GM19397 (cell line): Measurements from ENCODE around the gene NEUROG3.
"Not testable (repeated sequence)": the region's sequence is repeated elsewhere in the genome, so short reads cannot be mapped to it uniquely, and the experiment has no call there.

Source experiments
- ATAC-seq: cut with Tn5 transposase; IDR thresholded peaks from one replicate; pipeline ENCODE4 v1.9.1; 2021; ENCODE audit warnings: mild to moderate bottlenecking, moderate library complexity; ENCODE audit not compliant: unreplicated experiment

The NEUROG3 gene

GRCh38 chr10:69572159-69573055 lies 815 bp downstream of the NEUROG3 start:
- ATAC-seq = no peak

GRCh38 chr10:69571618-69572158 lies 1.5 kb downstream of the NEUROG3 start:
- no peak for ATAC-seq

GRCh38 chr10:69570050-69570816 lies 3.0 kb downstream of the NEUROG3 start:
- ATAC-seq = no peak

DNA sequence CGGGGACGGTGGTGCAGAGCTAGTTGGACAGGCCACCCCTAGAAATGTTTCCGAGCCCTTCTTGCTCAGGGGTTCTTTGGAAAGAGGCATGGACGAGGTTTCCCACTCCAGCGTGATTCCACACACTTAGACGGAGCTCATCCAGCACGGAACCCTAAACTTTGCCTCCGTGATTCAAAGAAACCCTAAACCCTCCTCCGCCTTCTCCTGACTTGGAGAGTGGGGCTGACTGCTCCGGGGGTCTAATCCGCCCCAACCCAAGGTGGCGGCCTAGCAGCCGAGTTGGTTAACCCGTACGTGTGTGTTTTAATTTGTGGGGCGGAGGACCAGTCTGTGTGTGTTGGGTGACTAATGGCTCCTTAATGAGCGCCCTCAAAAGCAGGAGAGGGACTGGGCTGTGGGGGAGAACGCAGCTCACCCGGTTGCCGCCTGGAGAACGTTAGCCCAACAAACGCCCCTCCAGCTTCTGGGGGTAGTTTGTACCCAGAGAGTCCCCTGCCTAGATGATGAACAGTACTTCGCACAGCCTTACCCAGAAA lies 3.8 kb downstream of the NEUROG3 start:
- no peak for ATAC-seq

DNA sequence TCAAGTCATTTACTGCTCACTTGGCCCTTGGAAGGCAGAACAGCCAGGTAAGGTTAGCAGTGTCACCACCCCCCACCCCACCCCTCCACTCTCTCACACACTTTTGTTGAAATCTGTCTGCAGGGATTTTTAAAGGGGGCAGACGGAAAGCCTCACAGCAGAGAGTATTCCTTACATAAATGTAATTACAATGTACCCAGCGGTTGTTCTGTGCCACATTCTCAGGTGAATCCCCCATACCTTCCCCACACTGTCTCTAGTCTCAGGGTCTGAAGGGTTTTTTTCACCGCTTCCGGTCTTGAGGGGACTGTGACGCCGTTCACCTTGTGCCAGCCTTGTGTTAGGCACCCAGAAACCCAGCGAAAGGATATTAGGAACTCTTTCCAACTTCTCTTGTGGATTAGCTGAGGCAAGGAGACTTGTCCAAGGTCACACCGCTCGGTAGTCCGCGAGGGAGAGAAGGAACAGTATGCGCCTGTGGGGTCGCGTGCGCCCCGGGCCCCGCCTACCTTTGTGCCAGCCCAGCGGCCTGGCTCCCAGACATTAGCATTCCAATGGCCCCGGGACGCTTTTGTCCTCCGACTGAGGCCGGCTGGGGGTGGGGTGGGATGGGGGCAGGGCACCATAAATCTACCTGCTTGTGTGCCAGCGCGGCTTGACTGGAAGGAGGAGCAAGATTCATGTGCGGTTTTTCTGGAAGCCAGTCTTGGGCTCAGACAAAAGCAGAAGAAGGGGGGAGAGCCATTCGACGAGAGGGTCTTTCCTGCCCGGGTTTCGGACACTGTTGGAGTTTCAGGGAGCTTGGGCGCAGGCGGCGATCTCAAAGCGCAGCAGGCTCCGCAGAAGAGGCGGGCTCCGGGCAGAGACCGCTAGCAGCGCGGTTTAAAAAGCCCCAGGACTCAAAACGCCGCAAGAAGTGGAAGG lies 4.5 kb downstream of the NEUROG3 start:
- ATAC-seq = no peak

- no peak for ATAC-seq
Measured at GRCh38 chr10:69567920-69568319, 5.3 kb downstream of the NEUROG3 start.

DNA sequence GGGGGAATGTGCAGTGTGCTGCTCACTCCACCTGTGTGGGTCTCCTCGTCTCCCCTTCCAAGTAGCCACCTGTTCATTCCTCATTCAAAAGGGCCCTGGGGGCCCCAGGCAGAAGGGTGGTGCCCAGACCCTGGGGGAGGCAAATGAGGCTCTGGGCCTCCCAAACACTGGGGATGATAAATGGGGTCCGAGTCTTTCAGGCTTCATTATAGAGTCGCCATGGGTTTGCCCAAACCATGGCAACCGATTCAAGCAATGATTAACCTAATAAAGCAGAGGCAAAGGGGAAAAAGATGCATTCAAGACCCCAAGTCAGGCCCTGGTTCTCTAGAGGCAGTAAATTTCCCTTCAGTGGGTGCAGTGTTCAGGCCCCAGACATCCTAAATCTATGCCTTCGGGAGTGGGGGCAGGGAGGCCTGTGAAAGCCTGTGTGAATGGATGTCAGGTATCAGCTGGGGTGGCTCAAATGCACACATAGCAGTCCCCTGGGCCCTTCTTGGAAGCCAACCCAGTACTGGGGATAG lies 10.4 kb downstream of the NEUROG3 start:
- no peak for ATAC-seq

DNA sequence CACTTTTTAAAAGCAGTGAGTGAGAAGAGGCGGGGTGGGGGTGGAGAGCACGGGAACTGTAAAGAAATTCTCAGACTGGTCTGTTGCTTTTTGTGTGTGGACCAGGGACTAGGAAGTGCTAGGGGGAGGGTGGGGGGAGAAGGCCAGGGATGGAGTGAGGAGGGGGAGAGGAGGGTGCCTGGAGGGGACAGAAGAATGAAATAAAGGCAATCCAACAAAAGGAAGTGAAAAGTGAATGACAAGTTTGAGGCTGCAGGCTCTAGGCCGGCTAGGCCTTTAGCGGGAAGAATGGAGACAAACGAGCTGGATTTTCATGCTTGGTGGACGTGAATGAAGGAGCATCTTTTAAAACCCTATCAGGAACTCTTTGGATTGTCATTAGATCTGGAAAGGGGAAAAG lies 13.7 kb downstream of the NEUROG3 start:
- no peak for ATAC-seq

DNA sequence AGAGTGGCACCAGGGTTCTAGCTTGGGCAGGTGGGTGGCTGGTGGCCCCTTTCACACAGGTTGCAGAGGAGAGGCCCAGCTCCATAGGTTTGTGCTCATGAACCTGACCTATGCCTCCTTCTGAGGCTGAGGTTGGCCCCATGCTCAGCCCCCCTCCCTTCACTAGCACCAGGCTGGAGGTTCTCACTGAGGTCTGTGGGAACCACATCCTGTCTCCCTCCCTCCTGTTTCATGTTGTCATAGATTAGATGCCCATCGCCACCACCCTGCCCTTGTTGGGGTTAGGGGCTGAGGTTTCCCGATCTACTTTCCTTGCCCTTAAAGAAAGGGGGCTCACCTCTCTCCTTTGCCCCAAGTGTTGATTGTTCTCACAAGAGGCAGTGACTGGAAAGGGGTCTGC lies 14.7 kb downstream of the NEUROG3 start:
- no peak for ATAC-seq

DNA sequence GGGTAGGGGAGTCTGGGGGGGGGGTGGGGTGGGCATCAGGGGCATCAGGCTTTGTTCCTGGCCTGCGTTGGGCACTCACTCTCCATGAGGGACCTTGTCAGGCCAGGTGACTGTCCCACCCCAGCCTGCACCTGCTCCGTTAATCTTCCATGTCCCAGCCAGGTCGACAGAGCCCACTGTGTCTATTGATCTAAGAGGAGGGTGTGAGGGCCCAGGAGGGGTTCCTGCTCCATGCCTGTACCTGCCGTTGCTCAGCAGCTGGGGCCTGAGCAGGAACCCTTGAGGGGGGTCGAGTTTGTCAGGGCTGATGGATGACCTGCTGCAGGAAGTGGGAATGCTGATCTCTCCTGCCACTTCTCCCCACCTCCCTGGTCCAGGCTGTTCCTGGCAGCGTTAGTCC lies 18.6 kb downstream of the NEUROG3 start:
- ATAC-seq = no peak

DNA sequence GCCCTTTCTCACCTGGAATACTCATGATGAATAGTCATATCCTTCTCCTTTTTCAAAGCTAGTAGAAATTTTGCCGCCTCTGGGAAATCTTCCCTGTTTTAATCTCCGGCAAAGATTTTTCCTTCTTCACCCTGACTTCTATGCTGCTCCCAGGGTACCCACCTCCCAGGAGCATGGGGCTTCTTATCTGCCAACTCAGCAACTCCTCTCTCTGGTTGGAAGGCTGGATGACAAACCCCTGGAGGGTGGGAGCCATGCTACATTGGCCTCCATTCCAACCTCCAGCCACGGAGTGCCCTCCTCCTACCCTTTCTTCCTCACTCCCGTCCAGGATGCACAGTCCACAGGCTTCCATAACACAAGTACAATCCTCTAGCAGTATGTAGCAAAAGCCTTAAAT lies 19.9 kb downstream of the NEUROG3 start:
- no peak for ATAC-seq

DNA sequence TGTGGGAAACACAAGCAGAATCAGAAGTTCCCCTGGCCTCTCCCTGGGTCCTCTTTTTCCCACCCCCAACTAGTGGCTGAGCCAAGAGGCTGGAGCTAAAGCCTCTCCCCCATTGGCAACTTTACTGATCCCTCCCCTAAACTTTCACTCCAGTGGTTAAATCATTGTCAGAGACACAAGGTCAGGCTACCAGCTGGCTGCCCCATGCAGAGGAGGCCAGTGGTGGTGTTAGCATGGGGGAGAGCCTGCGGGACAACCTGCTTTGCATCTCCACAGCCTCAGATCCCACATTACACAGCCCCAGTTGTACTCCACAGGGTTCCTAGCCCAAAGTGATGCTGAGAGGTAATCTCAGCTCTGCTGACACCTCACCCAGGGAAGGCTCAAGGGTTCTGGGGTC lies 21.0 kb downstream of the NEUROG3 start:
- no peak for ATAC-seq

DNA sequence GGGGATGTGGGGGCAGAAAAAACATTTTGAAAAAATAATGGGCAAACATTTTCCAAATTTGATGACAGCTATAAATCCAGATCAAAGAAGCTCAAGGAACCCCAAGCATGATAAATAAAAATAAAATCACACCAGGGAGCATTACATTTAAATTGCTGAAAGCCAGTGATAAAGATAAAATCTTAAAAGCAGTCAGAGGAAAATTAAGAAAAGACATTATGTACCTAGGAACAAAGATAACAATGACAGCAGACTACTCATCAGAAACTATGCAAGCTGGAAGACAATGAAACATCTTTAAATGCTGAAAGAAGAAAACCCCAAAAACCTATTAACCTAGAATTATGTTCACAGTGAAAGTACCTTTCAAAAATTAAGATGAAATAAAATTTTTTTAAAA lies 23.3 kb downstream of the NEUROG3 start:
- no peak for ATAC-seq

DNA sequence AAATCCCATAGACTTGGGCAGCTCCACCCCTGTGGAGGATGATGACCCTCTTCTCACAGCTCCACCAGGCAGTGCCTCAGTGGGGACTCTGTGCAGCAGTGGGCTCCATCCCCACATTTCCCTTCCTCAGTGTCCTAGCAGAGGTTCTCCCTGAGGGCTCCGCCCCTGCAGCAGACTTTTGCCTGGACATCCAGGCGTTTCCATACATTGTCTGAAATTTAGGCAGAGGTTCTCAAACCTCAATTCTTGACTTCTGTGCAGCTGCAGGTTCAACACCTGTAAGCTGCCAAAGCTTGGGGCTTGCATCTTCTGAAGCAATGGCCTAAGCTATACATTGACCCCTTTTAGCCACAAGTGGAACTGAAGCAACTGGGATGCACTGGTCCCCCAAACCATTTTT lies 31.8 kb downstream of the NEUROG3 start:
- ATAC-seq = no peak

DNA sequence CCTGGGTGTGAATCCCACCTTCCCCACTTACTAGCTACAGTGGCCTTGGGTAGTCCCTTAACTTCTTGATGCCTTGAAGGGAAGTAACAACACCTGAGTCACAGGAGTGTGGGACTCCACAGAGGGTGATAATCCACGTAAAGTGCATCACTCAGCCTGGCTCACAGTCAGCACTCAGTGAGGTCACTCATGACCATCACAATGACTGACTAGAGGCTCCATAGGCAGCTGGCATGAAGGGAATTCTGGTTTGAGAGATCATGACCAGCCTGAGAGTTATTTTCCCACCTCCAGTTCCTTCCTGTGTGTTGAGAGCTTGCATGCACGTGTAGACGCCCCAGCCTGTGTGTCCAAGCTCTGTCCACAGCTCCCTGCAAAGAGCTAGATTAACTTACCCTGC lies 34.8 kb downstream of the NEUROG3 start:
- ATAC-seq = no peak

DNA sequence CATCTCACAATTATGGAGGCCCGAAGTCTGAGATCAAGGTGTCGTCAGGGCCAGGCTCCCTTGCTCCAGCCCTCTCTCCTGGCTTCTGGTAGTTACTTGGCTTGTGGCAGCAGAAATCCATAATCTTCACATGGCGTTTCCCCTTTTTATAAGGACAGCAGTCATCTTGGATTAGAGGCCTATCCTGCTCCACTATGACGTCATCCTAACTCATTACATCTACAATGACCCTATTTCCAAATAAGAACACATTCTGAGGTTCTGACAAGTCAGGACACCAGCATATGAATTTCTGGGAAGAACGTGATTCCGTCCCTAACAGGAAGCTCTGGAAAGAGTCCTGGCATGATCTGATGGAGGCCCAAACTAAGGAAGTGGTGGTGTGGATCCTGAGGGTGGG lies 35.8 kb downstream of the NEUROG3 start:
- ATAC-seq = no peak

- not testable (repeated sequence) for ATAC-seq
Measured at GRCh38 chr10:69536521-69536920, 36.7 kb downstream of the NEUROG3 start.

DNA sequence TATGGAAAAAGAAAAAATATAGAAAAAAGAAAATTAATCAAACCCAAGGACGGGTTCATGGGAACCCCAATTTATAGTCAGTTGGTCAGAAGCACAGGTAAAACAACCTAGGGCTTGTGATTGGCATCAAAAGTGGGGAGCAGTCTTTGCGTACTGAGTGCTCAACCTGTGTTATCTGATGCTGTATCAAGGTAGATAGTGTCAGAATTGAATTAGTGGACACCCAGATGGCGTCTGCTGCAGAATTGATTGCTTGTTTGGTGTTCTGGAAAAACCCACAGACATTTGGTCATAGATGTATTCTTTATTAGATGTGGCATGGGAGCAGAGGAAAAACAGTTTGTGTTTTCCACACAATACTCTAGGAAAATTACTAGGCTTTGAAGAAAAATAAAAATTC lies 39.6 kb downstream of the NEUROG3 start:
- ATAC-seq = no peak

DNA sequence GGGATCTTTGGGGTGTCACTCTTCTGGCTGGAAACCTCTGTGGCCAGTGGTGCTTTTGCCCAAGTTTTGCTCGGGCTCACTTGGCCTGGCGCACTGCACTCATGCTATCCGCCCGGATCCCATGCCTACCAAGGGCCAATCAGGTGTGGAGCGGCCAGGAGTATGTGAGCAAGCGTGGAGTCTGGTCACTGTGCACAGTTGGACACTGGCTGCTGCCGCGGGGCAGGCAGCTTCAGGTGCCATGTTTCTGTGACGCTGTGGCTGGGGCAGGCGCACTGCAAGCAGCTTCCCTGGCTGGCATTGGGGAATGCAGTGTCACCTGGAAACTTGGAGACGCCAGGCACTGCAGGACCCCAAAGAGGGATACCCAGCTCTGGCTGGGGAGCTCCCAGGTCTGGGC lies 45.3 kb downstream of the NEUROG3 start:
- ATAC-seq = no peak
